Left cardiac atrium (tissue), 4 donors: ENCODE measurements around the gene TSTD2. TPM values are rescaled to one million over a fixed set of nuclear protein-coding genes. Genes with fewer than 3 reads are reported as not detected.
"Not testable (repeated sequence)": the region's sequence is repeated elsewhere in the genome, so short reads cannot be mapped to it uniquely, and the experiment has no call there.

Experiments used
- ATAC-seq, 2 donors: fragments of 200-7000 bp; cut with Tn5 transposase; one replicate each; pipeline ENCODE4 v1.9.1; 2020; ENCODE audit warnings: mild to moderate bottlenecking in 2 of 2, moderate library complexity in 2 of 2
- DNase-seq: peaks from one replicate; pipeline ENCODE4 v3.0.0-alpha.2; 2020
- intact Hi-C, 2 donors: fragments of 100-400 bp; cut with DNase I; formaldehyde crosslinking; loops; one replicate each; pipeline versions ENCODE4 v1.14.1 to v1.15.1; 2022 to 2023
- total RNA-seq, 2 donors: library from RNA; stranded (reverse); fragmentation: NEBNext Ultra II Directional; extraction: Animal tissue kit (Norgen Biotek cat#: 25700); gene quantifications; one replicate each; pipeline ENCODE4 v1.2.1, GENCODE V29; 2021
- donor health status: DM: no; HTN: yes; CAD: no.
- donor health status: DM: no; HTN: yes; CAD: no; lungs with severe emphysema.
- donor health status: DM: yes; HTN: yes; CAD: no.
- donor health status: Dilated cardiomyopathy.

TSTD2 gene
- total RNA-seq, 2 donors from 2014 or later: 15.5 to 18.6 TPM

- ATAC-seq (peak in 1 of 2 donors; percentile 6), DNase-seq (no peak)
- intact Hi-C loops: no loop called here
Observed at GRCh38 chr9:97633859-97634490, 807 bp upstream of the TSTD2 start.

GRCh38 chr9:97632248-97632984, 752 bp downstream of the TSTD2 start:
- ATAC-seq: peak; percentile 5 to 22
- DNase-seq: peak; percentile 67
- intact Hi-C loops: no loop called here

GRCh38 chr9:97630591-97630990, 2.6 kb downstream of the TSTD2 start:
- DNase-seq: no peak
- no peak for ATAC-seq
- intact Hi-C loops: no loop called here

DNA sequence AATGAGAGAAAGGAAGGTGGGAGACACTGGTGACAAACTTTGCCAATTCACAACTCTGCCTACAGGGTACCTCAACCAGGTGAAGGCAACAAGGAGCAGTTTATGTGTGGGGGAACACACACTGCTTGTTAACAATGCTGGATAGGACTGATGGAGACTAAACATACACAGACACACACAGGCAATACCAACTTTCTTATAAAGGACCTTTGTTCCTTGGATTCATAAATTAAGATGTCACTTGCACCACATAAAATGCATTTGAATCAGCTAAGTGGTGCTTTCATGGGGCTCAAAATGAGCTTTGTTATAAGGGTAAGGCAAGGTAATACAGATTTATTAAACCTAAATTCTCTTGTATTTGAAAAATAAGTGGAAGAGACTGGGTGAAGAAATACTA, 4.0 kb downstream of the TSTD2 start:
- no peak for DNase-seq
- no peak for ATAC-seq
- intact Hi-C loops: no loop called here

DNA sequence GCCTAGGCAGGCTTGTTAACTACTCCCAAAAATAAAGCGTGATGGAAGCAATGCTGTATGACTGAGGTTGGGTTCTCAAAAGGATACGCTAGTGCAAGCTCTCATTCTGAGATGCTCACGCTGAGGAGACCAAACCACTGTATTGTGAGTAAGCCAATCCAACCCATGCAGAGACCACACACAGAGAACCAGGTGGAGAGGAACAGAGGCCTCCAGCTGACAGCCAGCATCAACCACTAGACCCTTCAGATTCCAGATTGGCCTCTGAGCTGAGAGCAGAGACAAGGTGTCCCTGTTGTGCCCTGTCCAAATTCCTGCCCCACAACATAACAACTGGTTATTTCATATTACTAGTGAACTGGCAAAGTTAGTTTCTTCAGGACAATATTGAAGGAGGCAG, 4.5 kb downstream of the TSTD2 start:
- ATAC-seq: no peak

GRCh38 chr9:97627624-97628023, 5.5 kb downstream of the TSTD2 start:
- intact Hi-C loops: no loop called here
- no peak for DNase-seq
- ATAC-seq: no peak

More for the DNA sequence above, 4.5 kb downstream of the TSTD2 start:
- no peak for DNase-seq
- intact Hi-C loops: no loop called here

DNA sequence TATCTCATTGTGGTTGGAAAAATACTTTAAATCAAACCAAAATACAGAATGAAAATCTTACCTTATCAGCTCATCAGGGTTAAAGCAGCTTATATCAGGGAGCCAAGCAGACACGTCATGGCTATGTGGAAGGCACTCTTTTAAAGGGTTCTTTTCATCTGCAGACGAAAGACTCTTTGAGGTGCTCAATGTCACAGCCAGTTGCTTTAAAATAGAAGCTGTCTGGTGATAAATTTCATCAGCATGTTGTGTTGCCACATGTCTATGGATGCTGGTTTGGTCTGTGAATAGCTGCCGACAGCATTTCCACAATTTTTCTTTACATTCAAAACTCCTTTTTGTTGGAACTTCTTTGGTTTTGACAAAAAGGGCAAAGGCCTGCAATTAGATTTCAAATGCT, 7.5 kb downstream of the TSTD2 start:
- intact Hi-C loops: no loop called here
- ATAC-seq (peak; percentile 58 to 67), DNase-seq (no peak)

- ATAC-seq (no peak), DNase-seq (no peak)
- intact Hi-C loops: no loop called here
Observed at GRCh38 chr9:97623946-97624345, 9.2 kb downstream of the TSTD2 start.

GRCh38 chr9:97622483-97622882, 10.7 kb downstream of the TSTD2 start:
- DNase-seq, ATAC-seq, intact Hi-C loops: not testable (repeated sequence)

DNA sequence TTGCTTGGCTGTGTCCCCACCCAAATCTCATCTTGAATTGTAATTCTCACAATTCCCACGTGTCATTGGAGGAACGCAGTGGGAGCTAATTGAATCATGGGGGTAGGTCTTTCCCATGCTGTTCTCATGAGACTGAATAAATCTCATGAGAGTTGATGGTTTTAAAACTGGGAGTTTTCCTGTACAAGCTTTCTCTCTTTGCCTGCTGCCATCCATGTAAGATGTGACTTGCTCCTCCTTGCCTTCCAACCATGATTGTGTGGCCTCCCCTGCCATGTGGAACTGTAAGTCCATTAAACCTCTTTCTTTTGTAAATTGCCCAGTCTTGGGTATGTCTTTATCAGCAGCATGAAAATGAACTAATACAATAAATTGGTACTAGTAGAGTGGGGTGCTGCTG, 13.1 kb downstream of the TSTD2 start:
- DNase-seq, ATAC-seq, intact Hi-C loops: not testable (repeated sequence)

GRCh38 chr9:97617939-97618416, 15.2 kb downstream of the TSTD2 start:
- ATAC-seq (no peak), DNase-seq (no peak)
- intact Hi-C loops: loop anchor here (5.0 kb wide), 2 partner anchors 151 to 206 kb away; partner anchors contain the start of gene TDRD7 (in 1 of the 2)

DNA sequence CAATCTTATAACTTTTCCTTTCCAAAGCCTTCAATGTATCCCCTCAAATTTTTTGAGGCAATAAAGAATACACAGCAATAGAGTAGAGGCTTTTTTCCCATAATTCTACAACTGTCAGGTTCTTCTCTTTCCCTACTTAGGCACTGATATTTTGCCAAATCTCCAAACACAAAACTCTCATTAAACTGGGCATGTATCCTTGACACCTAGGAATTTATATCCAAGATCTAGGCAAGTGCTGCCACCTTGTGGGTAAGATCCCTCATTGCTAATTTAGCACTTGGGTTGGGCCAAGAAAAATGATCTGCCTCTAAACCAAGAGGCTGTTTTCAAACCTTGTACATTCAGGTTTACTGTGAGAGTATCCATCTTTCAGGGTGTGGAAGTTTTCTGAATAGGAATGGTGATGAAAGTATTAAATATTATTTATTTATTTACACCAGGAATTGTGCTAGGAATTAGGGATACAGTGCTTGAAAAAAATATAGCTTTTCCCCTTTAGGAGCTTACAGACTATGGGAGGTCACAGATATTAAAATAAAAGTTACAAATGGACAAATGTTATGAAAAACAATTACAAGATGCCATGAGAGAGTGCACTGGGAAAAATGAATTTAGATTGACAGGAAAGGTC, 17.6 kb downstream of the TSTD2 start:
- ATAC-seq: peak; percentile 70 to 73
- intact Hi-C loops: loop anchor here (1.0 to 5.0 kb wide), 3 partner anchors 147 to 203 kb away; partner anchors contain the start of gene TDRD7 (in 1 of the 2)
- DNase-seq: peak; percentile 54

- DNase-seq (no peak), ATAC-seq (no peak)
- intact Hi-C loops: no loop called here
Observed at GRCh38 chr9:97604901-97605645, 28.1 kb downstream of the TSTD2 start.

- ATAC-seq (peak; percentile 7 to 29), DNase-seq (no peak)
- intact Hi-C loops: no loop called here
Observed at GRCh38 chr9:97602430-97602829, 30.7 kb downstream of the TSTD2 start.

GRCh38 chr9:97601228-97601898, 31.8 kb downstream of the TSTD2 start:
- intact Hi-C loops: no loop called here
- DNase-seq (no peak), ATAC-seq (no peak)

- intact Hi-C loops: no loop called here
- ATAC-seq: peak in 1 of 2 donors; percentile 10
- DNase-seq: no peak
Observed at GRCh38 chr9:97600531-97601227, 32.5 kb downstream of the TSTD2 start.

- intact Hi-C loops: loop anchor here (1.0 to 10.0 kb wide), 3 partner anchors 42 to 131 kb away; no protein-coding TSS in a partner anchor
- DNase-seq (no peak), ATAC-seq (no peak)
Observed at GRCh38 chr9:97599314-97599846, 33.8 kb downstream of the TSTD2 start.
